Pancreas (tissue), 10 donors: ENCODE results near the gene DDAH1. TPM values are rescaled to one million over a fixed set of nuclear protein-coding genes. Genes with fewer than 3 reads are reported as not detected.

ENCODE experiments used
- ATAC-seq, 4 donors: fragments of 200-7000 bp; cut with Tn5 transposase; one replicate each; pipeline versions ENCODE4 v1.8.0 to v1.9.1; 2020; ENCODE audit warnings: mild to moderate bottlenecking in 4 of 4, moderate library complexity in 4 of 4
- DNase-seq, 6 donors: peaks; one replicate each; pipeline ENCODE4 v3.0.0-alpha.2; 2020
- FAIRE-seq: peaks from 2 replicates; lab custom pipeline; 2012; peaks lifted over from hg19 to GRCh38; lab: Jason Lieb, UNC
- H3K27ac ChIP-seq, 4 donors: fragments of 200-600 bp; sonication (generic); 1 replicate in 3 of 4; 2 replicates in 1 of 4; pipeline versions ENCODE4 v1.5.0 to v1.8.0; 2020
- H3K27me3 ChIP-seq, 4 donors: fragments of 200-600 bp; one replicate each; pipeline ENCODE4 v1.8.0; 2021
- H3K36me3 ChIP-seq, 3 donors: fragments of 200-600 bp; sonication (generic) in 1 of 3; one replicate each; pipeline versions ENCODE4 v1.5.0 to v1.8.0; 2020 to 2021
- H3K4me1 ChIP-seq, 3 donors: fragments of 200-600 bp; one replicate each; pipeline ENCODE4 v1.8.0; 2021
- H3K4me3 ChIP-seq, 4 donors: fragments of 200-600 bp; sonication (generic) in 2 of 4; one replicate each; pipeline versions ENCODE4 v1.5.0 to v1.8.0; 2020 to 2021
- H3K9me3 ChIP-seq, 4 donors: fragments of 200-600 bp; one replicate each; pipeline ENCODE4 v1.8.0; 2021
- WGBS, 2 donors: extraction: QIAGEN DNeasy Blood & Tissue Kit; methylation state at CpG; one replicate each; pipeline ENCODE4 v1.1.7; 2013; 5-methylcytosine and 5-hydroxymethylcytosine counted together
- intact Hi-C, 3 donors: fragments of 100-400 bp; cut with DNase I; formaldehyde crosslinking; loops; one replicate each; pipeline versions ENCODE4 v1.11.1 to v1.14.2; 2022
- polyA plus RNA-seq, 2 donors: library from polyadenylated mRNA; stranded (reverse); fragments of 200-250 nt; gene quantifications; one replicate each; pipeline ENCODE4 v1.2.3, GENCODE V29; 2013
- total RNA-seq, 6 donors: library from RNA; stranded (reverse); fragmentation: NEBNext Ultra II Directional in 4 of 6; extraction: Animal tissue kit (Norgen Biotek cat#: 25700) in 4 of 6; gene quantifications; one replicate each; pipeline versions ENCODE4 v1.2.1 to v1.2.4, GENCODE V29; 2021 to 2023
- TF ChIP-seq, protein P1 (sequence below), 4 donors: fragments of 200-600 bp; sonication (generic) in 3 of 4; IDR thresholded peaks; one replicate each; pipeline versions ENCODE4 v1.5.0 to v1.8.0; 2021; ENCODE audit warnings: antibody characterized with exemption in 4 of 4
- donor health status: healthy with polysubstance abuse.
- donor health status: DM: no; HTN: no; CAD: no; lungs with moderate emphysema.
- donor health status: DM: no; HTN: no; CAD: no.
- donor health status: control.
- donor health status: control.
- donor health status: Bipolar disorder and iron deficiency.
- donor health status: DM: yes; HTN: yes; CAD: no.
- donor health status: DM: no; HTN: no; CAD: no.
- donor health status: DM: no; HTN: no; CAD: no.
- donor health status: DM: yes; HTN: yes; CAD: no.

Gene DDAH1
- total and polyA plus RNA-seq, 8 donors = 8.1 to 34.2 (median 22.2) TPM

- H3K4me3 ChIP-seq = no peak overlapping the region
- ATAC-seq = peak; percentile 43 to 81 (median 76)
- WGBS, 2 donors = 55 to 64% methylated on average over 3 of the region's 3 CpGs
- H3K4me1 ChIP-seq = peaks cover 0 to 11% (median 6%) of the 10 kb centered on the region in 3 donors
- intact Hi-C loops = no loop called here
- peak overlapping the region in 2 of 4 donors; percentile 22 to 26 for H3K27ac ChIP-seq
- no peaks in the 10 kb centered on the region for H3K27me3 ChIP-seq
- no peak for FAIRE-seq
- peak in 1 of 6 donors; percentile 34 for DNase-seq
- no peaks in the 10 kb centered on the region for H3K36me3 ChIP-seq
- TF ChIP-seq, protein P1, sequence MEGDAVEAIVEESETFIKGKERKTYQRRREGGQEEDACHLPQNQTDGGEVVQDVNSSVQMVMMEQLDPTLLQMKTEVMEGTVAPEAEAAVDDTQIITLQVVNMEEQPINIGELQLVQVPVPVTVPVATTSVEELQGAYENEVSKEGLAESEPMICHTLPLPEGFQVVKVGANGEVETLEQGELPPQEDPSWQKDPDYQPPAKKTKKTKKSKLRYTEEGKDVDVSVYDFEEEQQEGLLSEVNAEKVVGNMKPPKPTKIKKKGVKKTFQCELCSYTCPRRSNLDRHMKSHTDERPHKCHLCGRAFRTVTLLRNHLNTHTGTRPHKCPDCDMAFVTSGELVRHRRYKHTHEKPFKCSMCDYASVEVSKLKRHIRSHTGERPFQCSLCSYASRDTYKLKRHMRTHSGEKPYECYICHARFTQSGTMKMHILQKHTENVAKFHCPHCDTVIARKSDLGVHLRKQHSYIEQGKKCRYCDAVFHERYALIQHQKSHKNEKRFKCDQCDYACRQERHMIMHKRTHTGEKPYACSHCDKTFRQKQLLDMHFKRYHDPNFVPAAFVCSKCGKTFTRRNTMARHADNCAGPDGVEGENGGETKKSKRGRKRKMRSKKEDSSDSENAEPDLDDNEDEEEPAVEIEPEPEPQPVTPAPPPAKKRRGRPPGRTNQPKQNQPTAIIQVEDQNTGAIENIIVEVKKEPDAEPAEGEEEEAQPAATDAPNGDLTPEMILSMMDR (IDR thresholded peaks at IDR 0.05) = no peak
- no peaks in the 10 kb centered on the region for H3K9me3 ChIP-seq
Measured at GRCh38 chr1:85328713-85329397, 136.1 kb downstream of the DDAH1 start.

GRCh38 chr1:85327759-85328158 lies 137.2 kb downstream of the DDAH1 start:
- 72 to 73% methylated on average over 2 of the region's 2 CpGs for WGBS, 2 donors
- Histone ChIP-seq H3K36me3 (no peaks in the 10 kb centered on the region), H3K27ac (no peak overlapping the region), H3K9me3 (no peaks in the 10 kb centered on the region), H3K4me3 (no peak overlapping the region), H3K4me1 (peaks cover 0 to 11% (median 6%) of the 10 kb centered on the region in 3 donors), H3K27me3 (no peaks in the 10 kb centered on the region)
- no peak for FAIRE-seq
- intact Hi-C loops = no loop called here
- DNase-seq = no peak
- TF ChIP-seq, protein P1 (IDR thresholded peaks at IDR 0.05) = no peak
- ATAC-seq = no peak

- Histone ChIP-seq H3K27ac (no peak overlapping the region), H3K4me1 (peaks cover 0 to 11% (median 6%) of the 10 kb centered on the region in 3 donors), H3K4me3 (no peak overlapping the region), H3K27me3 (no peaks in the 10 kb centered on the region), H3K36me3 (no peaks in the 10 kb centered on the region), H3K9me3 (no peaks in the 10 kb centered on the region)
- ATAC-seq (no peak), FAIRE-seq (no peak), DNase-seq (no peak)
- TF ChIP-seq, protein P1 (IDR thresholded peaks at IDR 0.05) = no peak
- WGBS, 2 donors = 96 to 98% methylated on average over 5 of the region's 5 CpGs
- intact Hi-C loops = no loop called here
Measured at GRCh38 chr1:85326851-85327250, 138.1 kb downstream of the DDAH1 start.

- WGBS, 2 donors = 54 to 59% methylated on average over 2 of the region's 2 CpGs
- ATAC-seq (peak in 1 of 4 donors; percentile 16), FAIRE-seq (no peak), DNase-seq (no peak)
- H3K27me3 ChIP-seq = no peaks in the 10 kb centered on the region
- peak overlapping the region in 1 of 4 donors; percentile 0 for H3K27ac ChIP-seq
- no peaks in the 10 kb centered on the region for H3K36me3 ChIP-seq
- peaks cover 0 to 11% (median 6%) of the 10 kb centered on the region in 3 donors for H3K4me1 ChIP-seq
- no peaks in the 10 kb centered on the region for H3K9me3 ChIP-seq
- intact Hi-C loops = no loop called here
- TF ChIP-seq, protein P1 (IDR thresholded peaks at IDR 0.05) = no peak
- no peak overlapping the region for H3K4me3 ChIP-seq
Measured at GRCh38 chr1:85326336-85326735, 138.6 kb downstream of the DDAH1 start.

- DNase-seq (no peak), FAIRE-seq (no peak), ATAC-seq (peak; percentile 61 to 78 (median 70))
- no peaks in the 10 kb centered on the region for H3K36me3 ChIP-seq
- H3K27ac ChIP-seq = peak overlapping the region in 1 of 4 donors; percentile 0
- H3K27me3 ChIP-seq = no peaks in the 10 kb centered on the region
- H3K4me1 ChIP-seq = peaks cover 0 to 11% (median 6%) of the 10 kb centered on the region in 3 donors
- no peak overlapping the region for H3K4me3 ChIP-seq
- intact Hi-C loops = no loop called here
- TF ChIP-seq, protein P1 (IDR thresholded peaks at IDR 0.05) = no peak
- H3K9me3 ChIP-seq = no peaks in the 10 kb centered on the region
Measured at GRCh38 chr1:85325920-85326319, 139.0 kb downstream of the DDAH1 start.
